Measurements from ENCODE around the gene GH1.
"Not testable (repeated sequence)": the region's sequence is repeated elsewhere in the genome, so short reads cannot be mapped to it uniquely, and the experiment has no call there.

Gene GH1

GRCh38 chr17:63896524-63897354 lies 21.9 kb downstream of the GH1 start, which contains the start of gene CSH1:
Gene CSH1, minus strand, starts transcription at chr17:63896574. Its CDS starts 63 bp downstream, at chr17:63896511.
- DNase-seq (ENCODE audit: low spot score) = not testable (repeated sequence)

GRCh38 chr17:63894821-63895220 lies 23.8 kb downstream of the GH1 start:
- DNase-seq (ENCODE audit: low spot score) = not testable (repeated sequence)

DNA sequence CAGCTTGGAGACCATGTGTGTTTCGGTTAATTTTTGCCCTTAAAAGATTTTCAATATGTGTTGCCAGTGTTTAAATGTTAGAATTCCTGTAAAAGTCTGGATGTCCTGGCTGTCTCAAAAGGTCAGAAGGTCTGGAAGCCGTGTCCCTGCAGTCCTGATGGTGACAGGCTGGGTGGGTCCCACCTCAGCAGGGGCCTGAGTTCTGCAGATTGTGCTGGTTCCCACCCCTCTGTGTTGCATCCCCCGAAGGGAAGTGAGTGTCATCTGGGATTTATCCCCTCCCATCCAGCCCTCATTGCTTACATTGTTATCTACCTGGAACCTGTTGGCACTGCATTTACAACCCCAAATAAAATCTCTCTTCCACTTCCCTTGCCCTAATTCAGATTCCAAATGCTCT lies 24.6 kb downstream of the GH1 start:
- DNase-seq (ENCODE audit: low spot score) = not testable (repeated sequence)

DNA sequence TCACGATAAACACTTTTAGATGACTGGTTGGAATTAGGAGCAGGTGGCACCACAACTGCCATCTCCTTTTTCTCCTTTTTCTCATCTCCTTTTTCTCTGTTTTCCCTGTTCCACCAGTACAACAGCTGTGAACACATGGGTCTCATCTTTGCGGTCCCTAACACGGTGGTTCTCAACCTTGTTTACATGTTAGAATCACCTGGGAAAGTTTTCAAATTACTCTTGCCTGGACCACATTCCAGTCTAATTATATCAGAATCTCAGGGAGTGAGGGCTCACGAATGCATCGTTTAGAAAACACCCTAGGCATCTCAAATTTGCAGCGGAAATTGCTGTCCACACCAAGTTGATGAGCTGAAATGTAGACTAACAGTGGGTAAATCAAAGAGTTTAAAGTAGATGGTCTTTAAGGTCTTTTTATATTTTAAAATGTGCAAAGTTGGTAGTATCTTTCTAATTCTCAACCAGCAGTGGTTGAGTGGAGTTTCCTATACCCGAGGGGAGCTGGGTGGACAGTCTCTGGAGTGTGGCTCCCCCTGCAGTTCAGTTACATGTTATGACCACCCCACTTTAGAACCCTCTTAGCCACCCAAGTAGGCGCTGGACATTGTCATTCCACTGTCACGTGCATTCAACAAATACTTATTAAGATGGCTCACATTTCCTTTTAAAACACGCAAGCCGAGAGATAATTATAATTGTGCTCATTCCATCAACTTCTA lies 26.2 kb downstream of the GH1 start:
- not testable (repeated sequence) for DNase-seq (ENCODE audit: low spot score)

DNA sequence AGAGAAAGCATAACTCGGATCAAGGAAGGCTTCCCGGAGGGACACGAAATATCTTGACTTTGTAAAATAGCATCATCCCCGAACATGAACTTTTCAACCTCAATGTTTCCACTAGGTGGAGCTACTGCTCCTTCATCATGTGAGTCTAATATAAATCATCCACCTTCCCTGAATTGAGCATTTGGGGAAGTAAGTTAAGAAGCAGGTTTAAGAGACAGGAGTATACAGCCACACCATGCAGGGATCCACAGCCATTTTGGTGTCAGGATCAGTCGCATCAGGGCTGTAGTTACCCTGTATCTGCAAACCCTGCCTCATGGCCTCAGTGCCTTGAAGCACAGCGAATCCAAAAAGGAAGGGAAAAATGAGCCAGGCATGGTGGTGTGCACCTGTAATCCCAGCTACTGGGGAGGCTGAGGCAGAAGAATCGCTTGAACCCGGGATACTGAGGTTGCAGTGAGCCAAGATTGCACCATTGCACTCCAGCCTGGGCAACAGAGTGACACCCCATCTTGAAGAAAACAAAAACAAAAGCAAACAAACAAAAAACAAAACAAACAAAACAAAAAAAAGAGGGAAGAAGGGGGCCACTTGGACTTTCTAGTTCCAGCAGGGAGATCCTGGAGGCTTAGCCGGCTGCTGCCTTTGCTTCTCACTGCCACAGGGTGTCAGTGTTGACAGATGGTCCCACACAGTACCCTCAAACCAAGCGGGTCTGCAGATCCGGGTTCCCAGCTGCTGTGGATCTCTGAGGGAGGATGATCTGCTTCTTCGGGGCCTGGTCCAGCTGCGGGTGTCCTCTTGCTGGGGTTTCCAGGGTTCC lies 29.4 kb downstream of the GH1 start:
- DNase-seq (ENCODE audit: low spot score) = not testable (repeated sequence)

GRCh38 chr17:63885119-63885518 lies 33.5 kb downstream of the GH1 start:
- not testable (repeated sequence) for DNase-seq (ENCODE audit: low spot score)

- not testable (repeated sequence) for DNase-seq (ENCODE audit: low spot score)
These were observed 36.0 kb downstream of the GH1 start for GRCh38 chr17:63882626-63883126.

DNA sequence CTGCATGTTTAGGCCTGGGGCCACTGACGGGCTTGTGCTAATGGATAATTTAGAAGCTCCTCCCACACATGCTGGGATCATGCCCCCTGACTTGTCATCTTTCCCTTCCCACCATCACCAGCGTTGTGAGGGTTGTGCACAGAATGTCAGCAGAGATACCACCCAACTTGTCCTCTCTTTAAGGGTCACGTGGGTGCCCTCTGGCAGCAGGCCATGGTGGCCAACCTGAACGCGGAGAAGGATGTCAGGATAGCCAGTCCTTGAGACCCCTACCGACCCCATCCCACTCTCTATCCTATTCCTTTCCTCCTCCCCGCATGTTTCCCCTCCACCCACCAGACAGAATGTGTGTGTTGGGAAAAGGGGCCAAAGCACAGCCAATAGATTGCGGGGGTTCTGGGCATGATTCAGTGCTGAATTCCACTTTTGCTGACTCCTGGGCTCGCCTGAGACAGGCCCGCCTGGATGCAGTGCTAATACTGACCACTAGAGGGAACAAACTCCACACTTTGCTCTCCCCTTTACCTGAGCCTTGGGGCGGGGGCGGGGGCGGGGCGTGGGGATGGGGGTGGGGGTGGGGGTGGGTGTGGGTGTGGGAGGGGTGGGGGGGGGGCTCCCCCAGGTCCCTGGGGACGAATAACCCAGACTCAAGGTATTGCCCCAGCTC lies 36.6 kb downstream of the GH1 start, which contains the start of gene GH2:
GH2 (minus strand) TSS at position 10 of the 667 bp plus-strand sequence. CDS start 143 bp downstream, outside the sequence.
- no peak for DNase-seq (ENCODE audit: low spot score)

- DNase-seq (ENCODE audit: low spot score) = not testable (repeated sequence)
These were observed 37.3 kb downstream of the GH1 start for GRCh38 chr17:63881337-63881736.

- DNase-seq (ENCODE audit: low spot score) = no peak
These were observed 37.9 kb downstream of the GH1 start for GRCh38 chr17:63880706-63881105.

DNA sequence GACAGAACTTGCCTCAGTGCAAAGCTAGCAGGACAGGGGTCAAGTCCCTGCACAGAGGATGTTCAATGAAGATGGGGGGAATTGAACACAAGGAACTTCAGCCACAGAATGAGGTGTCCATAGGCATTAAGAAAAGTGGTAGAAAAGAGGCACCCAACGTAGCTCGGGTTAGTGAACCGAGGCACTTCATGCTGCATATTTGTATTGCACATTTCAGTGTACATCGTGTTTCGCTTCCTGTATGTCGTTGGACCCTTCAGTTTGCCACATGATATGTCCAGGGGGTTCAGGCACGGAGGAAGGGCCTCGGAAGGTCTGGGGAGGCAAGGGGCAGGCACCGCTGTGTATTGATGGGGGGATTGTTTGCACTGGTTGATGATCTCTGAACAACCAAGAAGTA lies 40.2 kb downstream of the GH1 start:
- not testable (repeated sequence) for DNase-seq (ENCODE audit: low spot score)

DNA sequence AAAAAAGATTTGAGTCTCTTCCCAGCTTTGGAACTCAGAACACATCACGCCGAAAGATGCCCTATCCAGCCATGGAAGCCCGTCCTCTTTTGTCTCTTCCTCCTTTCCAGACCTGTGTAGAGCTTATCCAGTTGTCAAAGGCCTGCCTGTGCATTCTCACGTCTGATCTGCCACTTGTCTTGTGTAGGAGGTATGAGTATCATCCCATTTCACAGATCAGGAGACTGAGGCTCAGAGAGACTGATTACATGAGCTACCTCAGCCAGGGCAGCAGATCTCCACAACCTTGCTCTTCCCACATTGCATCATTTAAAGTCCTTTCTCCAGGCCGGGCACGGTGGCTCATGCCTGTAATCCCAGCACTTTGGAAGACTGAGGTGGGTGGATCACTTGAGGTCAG lies 43.9 kb downstream of the GH1 start:
- DNase-seq (ENCODE audit: low spot score) = not testable (repeated sequence)

DNA sequence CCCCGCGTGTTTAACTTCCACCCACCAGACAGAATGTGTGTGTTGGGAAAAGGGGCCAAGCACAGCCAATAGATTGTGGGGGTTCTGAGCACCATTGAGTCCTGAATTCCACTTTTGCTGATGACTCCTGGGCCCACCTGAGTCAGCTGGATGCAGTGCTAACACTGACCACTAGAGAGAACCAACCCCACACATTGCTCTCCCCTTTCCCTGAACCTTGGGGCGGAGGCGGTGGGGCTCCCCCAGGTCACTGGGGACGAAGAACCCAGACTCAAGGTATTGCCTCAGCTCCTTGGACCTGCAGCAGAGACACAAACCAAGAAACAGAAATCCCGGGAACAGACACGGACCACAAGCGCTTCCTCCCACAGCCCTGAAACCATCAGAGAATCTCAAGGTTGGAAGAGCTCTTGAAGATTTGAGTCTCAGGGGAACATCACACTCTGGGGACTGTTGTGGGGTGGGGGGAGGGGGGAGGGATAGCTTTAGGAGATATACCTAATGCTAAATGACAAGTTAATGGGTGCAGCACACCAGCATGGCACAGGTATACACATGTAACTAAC lies 44.5 kb downstream of the GH1 start:
- not testable (repeated sequence) for DNase-seq (ENCODE audit: low spot score)

GRCh38 chr17:63873577-63873976 lies 45.1 kb downstream of the GH1 start, which contains the start of gene CSH2:
Gene CSH2, minus strand, starts transcription at chr17:63873677. Its CDS starts 63 bp downstream, at chr17:63873614.
- not testable (repeated sequence) for DNase-seq (ENCODE audit: low spot score)

GRCh38 chr17:63871646-63872365 lies 46.8 kb downstream of the GH1 start:
- not testable (repeated sequence) for DNase-seq (ENCODE audit: low spot score)

GRCh38 chr17:63870292-63870665 lies 48.4 kb downstream of the GH1 start:
- not testable (repeated sequence) for DNase-seq (ENCODE audit: low spot score)

GRCh38 chr17:63869491-63870291 lies 48.9 kb downstream of the GH1 start:
- DNase-seq (ENCODE audit: low spot score) = not testable (repeated sequence)

Measured in left forelimb (tissue), 1 donor.